GM19025 (cell line): ENCODE data around the gene ACP5.
"Not testable (repeated sequence)": the region's sequence is repeated elsewhere in the genome, so short reads cannot be mapped to it uniquely, and the experiment has no call there.

Experiments used
- ATAC-seq: cut with Tn5 transposase; IDR thresholded peaks from one replicate; pipeline ENCODE4 v1.9.1; 2021; ENCODE audit warnings: mild to moderate bottlenecking, low read depth, moderate library complexity; ENCODE audit not compliant: unreplicated experiment

The ACP5 gene

GRCh38 chr19:11580116-11580515, 2.7 kb upstream of the ACP5 start:
- ATAC-seq, result no peak

- ATAC-seq, result peak; percentile 35
These were observed 1.1 kb upstream of the ACP5 start for GRCh38 chr19:11578258-11579142.

- no peak for ATAC-seq
These were observed 1.2 kb downstream of the ACP5 start for GRCh38 chr19:11576227-11576626.

GRCh38 chr19:11574689-11575088, 2.8 kb downstream of the ACP5 start:
- no peak for ATAC-seq

- ATAC-seq, result not testable (repeated sequence)
These were observed 3.7 kb downstream of the ACP5 start for GRCh38 chr19:11573763-11574162.

GRCh38 chr19:11573354-11573753, 4.1 kb downstream of the ACP5 start:
- not testable (repeated sequence) for ATAC-seq

- ATAC-seq, result no peak
These were observed 7.4 kb downstream of the ACP5 start for GRCh38 chr19:11570039-11570462.

GRCh38 chr19:11566164-11566563, 11.3 kb downstream of the ACP5 start:
- ATAC-seq, result no peak

GRCh38 chr19:11565649-11565980, 11.8 kb downstream of the ACP5 start:
- ATAC-seq, result not testable (repeated sequence)

GRCh38 chr19:11564082-11564807, 13.2 kb downstream of the ACP5 start:
- not testable (repeated sequence) for ATAC-seq

GRCh38 chr19:11563532-11563931, 13.9 kb downstream of the ACP5 start:
- no peak for ATAC-seq

GRCh38 chr19:11560404-11561051, 16.9 kb downstream of the ACP5 start:
- ATAC-seq, result peak; percentile 43

GRCh38 chr19:11558881-11559828, 18.3 kb downstream of the ACP5 start, which contains the start of gene ELOF1:
Gene ELOF1, minus strand, starts transcription at chr19:11559230. Its CDS starts 4,883 bp downstream, at chr19:11554347.
- ATAC-seq, result peak; percentile 65

GRCh38 chr19:11556634-11557420, 20.6 kb downstream of the ACP5 start:
- no peak for ATAC-seq

- no peak for ATAC-seq
These were observed 22.2 kb downstream of the ACP5 start for GRCh38 chr19:11555246-11555645.

GRCh38 chr19:11554160-11554559, 23.3 kb downstream of the ACP5 start:
- ATAC-seq, result no peak

GRCh38 chr19:11552666-11553372, 24.6 kb downstream of the ACP5 start:
- no peak for ATAC-seq

GRCh38 chr19:11551603-11552235, 25.7 kb downstream of the ACP5 start:
- no peak for ATAC-seq
